Measurements from ENCODE around the gene HIPK2.

- TF ChIP-seq EZH2 (IDR thresholded peaks at IDR 0.05; ENCODE audit: borderline replicate concordance), result no peak
- TF ChIP-seq, protein P1, sequence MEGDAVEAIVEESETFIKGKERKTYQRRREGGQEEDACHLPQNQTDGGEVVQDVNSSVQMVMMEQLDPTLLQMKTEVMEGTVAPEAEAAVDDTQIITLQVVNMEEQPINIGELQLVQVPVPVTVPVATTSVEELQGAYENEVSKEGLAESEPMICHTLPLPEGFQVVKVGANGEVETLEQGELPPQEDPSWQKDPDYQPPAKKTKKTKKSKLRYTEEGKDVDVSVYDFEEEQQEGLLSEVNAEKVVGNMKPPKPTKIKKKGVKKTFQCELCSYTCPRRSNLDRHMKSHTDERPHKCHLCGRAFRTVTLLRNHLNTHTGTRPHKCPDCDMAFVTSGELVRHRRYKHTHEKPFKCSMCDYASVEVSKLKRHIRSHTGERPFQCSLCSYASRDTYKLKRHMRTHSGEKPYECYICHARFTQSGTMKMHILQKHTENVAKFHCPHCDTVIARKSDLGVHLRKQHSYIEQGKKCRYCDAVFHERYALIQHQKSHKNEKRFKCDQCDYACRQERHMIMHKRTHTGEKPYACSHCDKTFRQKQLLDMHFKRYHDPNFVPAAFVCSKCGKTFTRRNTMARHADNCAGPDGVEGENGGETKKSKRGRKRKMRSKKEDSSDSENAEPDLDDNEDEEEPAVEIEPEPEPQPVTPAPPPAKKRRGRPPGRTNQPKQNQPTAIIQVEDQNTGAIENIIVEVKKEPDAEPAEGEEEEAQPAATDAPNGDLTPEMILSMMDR (IDR thresholded peaks at IDR 0.05; ENCODE audit: poor library complexity), result no peak
Measured at GRCh38 chr7:139777948-139778841, at the start of gene HIPK2.

Measured in hepatocyte (in vitro differentiated cells).